Thymus (tissue), 14 donors: Measurements from ENCODE around the gene SBF1. TPM values are rescaled to one million over a fixed set of nuclear protein-coding genes. Genes with fewer than 3 reads are reported as not detected.

Experiments used
- DNase-seq, 9 donors: peaks; one replicate each; pipeline ENCODE4 v3.0.0-alpha.2; 2013; ENCODE audit warnings: low spot score in 9 of 9, low read depth in 6 of 9, missing footprints in 1 of 9
- H3K27ac ChIP-seq, 2 donors: one replicate each; pipeline ENCODE4 v1.5.1; 2013; ENCODE audit warnings: control low read depth in 1 of 2, low read depth in 1 of 2, low read length in 1 of 2, mild to moderate bottlenecking in 1 of 2, moderate library complexity in 1 of 2
- H3K27me3 ChIP-seq, 2 donors: one replicate each; pipeline ENCODE4 v1.5.1; 2013; ENCODE audit warnings: low read length in 1 of 2; ENCODE audit not compliant: control insufficient read depth in 2 of 2, insufficient read depth in 1 of 2
- H3K36me3 ChIP-seq, 2 donors: one replicate each; pipeline ENCODE4 v1.5.1; 2013; ENCODE audit warnings: low read length in 1 of 2, mild to moderate bottlenecking in 1 of 2, moderate library complexity in 1 of 2; ENCODE audit not compliant: control insufficient read depth in 2 of 2, insufficient read depth in 2 of 2
- H3K4me1 ChIP-seq, 2 donors: one replicate each; pipeline ENCODE4 v1.5.1; 2013; ENCODE audit warnings: low read length in 2 of 2; ENCODE audit not compliant: control insufficient read depth in 2 of 2, insufficient read depth in 2 of 2
- H3K4me3 ChIP-seq, 2 donors: one replicate each; pipeline ENCODE4 v1.5.1; 2013; ENCODE audit warnings: low read length in 2 of 2, control low read depth in 1 of 2, mild to moderate bottlenecking in 1 of 2
- H3K9me3 ChIP-seq, 2 donors: one replicate each; pipeline ENCODE4 v1.5.1; 2013; ENCODE audit warnings: low read length in 1 of 2, mild to moderate bottlenecking in 1 of 2; ENCODE audit not compliant: control insufficient read depth in 2 of 2, insufficient read depth in 1 of 2
- WGBS: extraction: QIAGEN DNeasy Blood & Tissue Kit; methylation state at CpG from one replicate; pipeline ENCODE4 v1.1.7; 2013; 5-methylcytosine and 5-hydroxymethylcytosine counted together
- long read RNA-seq, 10 donors: transcript quantifications; one replicate each; lab custom pipeline, GENCODE V29; 2026
- polyA plus RNA-seq: library from polyadenylated mRNA; stranded (reverse); fragments of 200-250 nt; gene quantifications from one replicate; pipeline ENCODE4 v1.2.3, GENCODE V29; 2013
- total RNA-seq: library from RNA; stranded (reverse); fragments of 120-200 nt; gene quantifications from one replicate; pipeline ENCODE4 v1.2.4, GENCODE V29; 2013
- donor health status: healthy.

Gene SBF1
- total RNA-seq (56.7 TPM), polyA plus RNA-seq (88.2 TPM)
- long read RNA-seq, donor 1, result 0 reads
- long read RNA-seq, donor 2, full-length matches to known transcripts, result 6 of 26 reads
- long read RNA-seq, donor 2, partial matches to known transcripts, result 20 of 26 reads
- long read RNA-seq, donor 2, other reads (novel, unspliced or antisense), result 0 of 26 reads
- long read RNA-seq, donor 3, full-length matches to known transcripts, result 4 of 31 reads
- long read RNA-seq, donor 3, partial matches to known transcripts, result 27 of 31 reads
- long read RNA-seq, donor 3, other reads (novel, unspliced or antisense), result 0 of 31 reads
- long read RNA-seq, donor 4, transcript SBF1-206 (2 exons, 446 nt), result major isoform, 5 of 11 reads
- long read RNA-seq, donor 4, partial matches to known transcripts, result 5 of 11 reads
- long read RNA-seq, donor 4, other reads (novel, unspliced or antisense), result 0 of 11 reads
- long read RNA-seq, donor 5, partial matches to known transcripts, result 14 of 17 reads
- long read RNA-seq, donor 5, other reads (novel, unspliced or antisense), result 0 of 17 reads
- long read RNA-seq, donor 6, partial matches to known transcripts, result 6 of 8 reads
- long read RNA-seq, donor 6, other reads (novel, unspliced or antisense), result 0 of 8 reads
- long read RNA-seq, donor 7, partial matches to known transcripts, result 0 of 2 reads
- long read RNA-seq, donor 7, other reads (novel, unspliced or antisense), result 0 of 2 reads
- long read RNA-seq, donor 8, partial matches to known transcripts, result 5 of 6 reads
- long read RNA-seq, donor 8, other reads (novel, unspliced or antisense), result 0 of 6 reads
- long read RNA-seq, donor 9, full-length matches to known transcripts, result 2 of 11 reads
- long read RNA-seq, donor 9, partial matches to known transcripts, result 0 of 11 reads
- long read RNA-seq, donor 9, other reads (novel, unspliced or antisense), result 9 of 11 reads
- long read RNA-seq, donor 10, partial matches to known transcripts, result 0 of 1 reads
- long read RNA-seq, donor 10, other reads (novel, unspliced or antisense), result 0 of 1 reads

- peaks cover 0 to 6% of the 10 kb centered on the region in 2 donors for H3K9me3 ChIP-seq
- peaks cover 40 to 49% of the 10 kb centered on the region in 2 donors for H3K4me1 ChIP-seq
- peak within 1 kb of the TSS; percentile 78 to 98 for H3K4me3 ChIP-seq
- 3% methylated on average over 97 of the region's 97 CpGs for WGBS
- peak; percentile 56 to 92 (median 80) for DNase-seq
- H3K36me3 ChIP-seq, result peaks cover 2 to 4% of the 10 kb centered on the region in 2 donors
- peak within 1 kb of the TSS; percentile 58 to 79 for H3K27ac ChIP-seq
- peaks cover 4 to 21% of the 10 kb centered on the region in 2 donors for H3K27me3 ChIP-seq
Measured at GRCh38 chr22:50474710-50475651, at the start of gene SBF1. Gene SBF1, minus strand, starts transcription at chr22:50475035. Its CDS starts 195 bp downstream, at chr22:50474840.

DNA sequence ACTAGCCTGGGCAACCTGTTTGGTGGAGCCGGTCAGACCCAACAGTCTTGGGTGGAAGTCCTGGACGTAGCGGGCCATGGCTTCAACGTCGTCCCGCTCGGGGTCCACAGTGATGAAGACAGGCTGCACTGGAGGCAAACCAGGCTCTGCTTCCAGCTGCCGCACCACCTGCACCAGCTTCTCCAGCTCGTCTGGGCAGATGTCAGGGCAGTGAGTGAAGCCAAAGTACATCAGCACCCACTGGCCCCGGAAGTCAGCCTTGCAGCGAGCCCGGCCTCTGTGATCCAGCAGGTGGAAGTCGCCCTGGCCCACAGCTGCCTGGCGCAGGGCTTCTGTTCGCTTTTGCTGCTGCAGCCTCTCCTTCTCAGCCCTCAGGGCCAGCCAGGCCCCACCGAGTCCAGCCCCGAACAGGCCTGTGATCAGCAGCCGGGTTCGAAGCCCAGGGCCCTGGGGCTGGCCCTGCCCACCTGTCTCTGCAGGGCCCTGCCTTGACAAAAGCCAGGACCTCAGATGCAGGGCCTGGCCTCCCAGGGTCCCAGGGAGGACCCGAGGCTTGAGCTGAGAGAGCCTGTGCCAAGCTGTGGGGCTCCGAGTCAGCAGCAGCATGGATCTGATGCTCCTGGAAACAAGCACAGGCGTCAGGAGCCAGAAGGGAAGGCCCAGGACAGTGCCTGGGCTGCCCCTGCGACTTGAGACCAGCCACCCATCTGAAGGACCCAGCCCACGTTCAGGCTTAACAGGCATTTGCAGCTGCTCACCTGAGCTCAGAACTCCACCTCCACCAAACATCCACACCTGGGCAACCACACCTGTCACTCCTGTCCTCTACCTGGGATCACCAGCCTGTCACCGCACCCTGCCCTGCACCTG is 49.2 kb upstream of the SBF1 start:
- Histone ChIP-seq H3K36me3 (peaks cover 45 to 47% of the 10 kb centered on the region in 2 donors), H3K27ac (no peak overlapping the region), H3K27me3 (peaks cover 15 to 27% of the 10 kb centered on the region in 2 donors), H3K9me3 (peaks cover 1 to 8% of the 10 kb centered on the region in 2 donors), H3K4me3 (peak overlapping the region; percentile 63 to 86), H3K4me1 (peaks cover 16 to 18% of the 10 kb centered on the region in 2 donors)
- DNase-seq, result no peak
- WGBS, result 92% methylated on average over 25 of the region's 25 CpGs

DNA sequence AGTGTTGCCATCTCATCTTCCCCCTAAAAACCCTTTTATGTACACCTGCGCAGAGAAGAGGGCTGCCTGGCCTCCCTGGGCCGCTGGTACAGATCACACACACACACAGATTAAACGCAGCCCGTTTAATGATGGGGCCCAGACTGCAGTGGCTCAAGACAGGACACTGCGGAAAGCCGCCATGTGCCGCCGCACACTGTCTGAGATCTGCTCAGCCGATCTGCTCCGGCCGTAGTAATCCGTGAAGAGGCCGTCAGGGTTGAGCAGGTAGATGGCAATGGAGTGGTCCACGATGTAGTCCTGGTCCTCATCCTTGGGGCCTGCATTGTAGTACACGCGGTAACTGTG is 48.6 kb upstream of the SBF1 start:
- H3K36me3 ChIP-seq, result peaks cover 51 to 53% of the 10 kb centered on the region in 2 donors
- DNase-seq, result no peak
- no peak overlapping the region for H3K27ac ChIP-seq
- 96% methylated on average over 16 of the region's 16 CpGs for WGBS
- peaks cover 16 to 18% of the 10 kb centered on the region in 2 donors for H3K4me1 ChIP-seq
- H3K27me3 ChIP-seq, result peaks cover 9 to 21% of the 10 kb centered on the region in 2 donors
- peaks cover 0 to 2% of the 10 kb centered on the region in 2 donors for H3K9me3 ChIP-seq
- no peak overlapping the region for H3K4me3 ChIP-seq

DNA sequence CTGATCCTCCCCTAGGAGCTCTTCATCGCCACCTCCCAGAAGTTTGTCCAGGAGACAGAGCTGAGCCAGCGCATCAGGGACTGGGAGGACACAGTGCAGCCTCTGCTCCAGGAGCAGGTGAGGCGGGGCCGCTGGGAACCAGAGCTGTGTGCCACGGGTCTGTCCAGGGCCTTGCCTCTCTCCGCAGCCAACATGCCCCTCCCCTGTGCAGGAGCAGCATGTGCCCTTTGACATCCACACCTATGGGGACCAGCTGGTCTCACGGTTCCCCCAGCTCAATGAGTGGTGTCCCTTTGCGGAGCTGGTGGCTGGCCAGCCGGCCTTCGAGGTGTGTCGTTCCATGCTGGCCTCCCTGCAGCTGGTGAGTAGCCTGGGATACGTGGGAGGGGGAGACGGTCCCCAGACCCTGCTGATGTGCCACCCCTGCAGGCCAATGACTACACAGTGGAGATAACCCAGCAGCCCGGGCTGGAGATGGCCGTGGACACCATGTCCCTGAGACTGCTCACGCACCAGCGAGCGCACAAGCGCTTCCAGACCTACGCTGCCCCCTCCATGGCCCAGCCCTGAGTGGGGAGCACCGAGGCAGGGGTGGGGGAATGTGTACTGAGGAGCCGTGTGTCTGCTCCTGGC is 48.1 kb upstream of the SBF1 start:
- Histone ChIP-seq H3K4me3 (no peak overlapping the region), H3K4me1 (peaks cover 16 to 18% of the 10 kb centered on the region in 2 donors), H3K36me3 (peaks cover 55 to 56% of the 10 kb centered on the region in 2 donors), H3K9me3 (no peaks in the 10 kb centered on the region), H3K27me3 (peaks cover 4 to 16% of the 10 kb centered on the region in 2 donors), H3K27ac (no peak overlapping the region)
- DNase-seq, result no peak
- WGBS, result 96% methylated on average over 22 of the region's 22 CpGs

- no peak for DNase-seq
- peaks cover 2 to 10% of the 10 kb centered on the region in 2 donors for H3K27me3 ChIP-seq
- 94% methylated on average over 15 of the region's 15 CpGs for WGBS
- H3K4me3 ChIP-seq, result no peak overlapping the region
- H3K36me3 ChIP-seq, result peaks cover 61% of the 10 kb centered on the region in 2 donors
- H3K27ac ChIP-seq, result no peak overlapping the region
- H3K9me3 ChIP-seq, result no peaks in the 10 kb centered on the region
- peaks cover 16 to 18% of the 10 kb centered on the region in 2 donors for H3K4me1 ChIP-seq
Measured at GRCh38 chr22:50522208-50522805, 47.5 kb upstream of the SBF1 start.

GRCh38 chr22:50521710-50522109 is 46.9 kb upstream of the SBF1 start:
- Histone ChIP-seq H3K27ac (no peak overlapping the region), H3K4me3 (no peak overlapping the region), H3K4me1 (peaks cover 13 to 15% of the 10 kb centered on the region in 2 donors), H3K36me3 (peaks cover 67% of the 10 kb centered on the region in 2 donors), H3K27me3 (peaks cover 0 to 4% of the 10 kb centered on the region in 2 donors), H3K9me3 (no peaks in the 10 kb centered on the region)
- 97% methylated on average over 10 of the region's 10 CpGs for WGBS
- no peak for DNase-seq

- Histone ChIP-seq H3K9me3 (no peaks in the 10 kb centered on the region), H3K27me3 (no peaks in the 10 kb centered on the region), H3K4me1 (peaks cover 10 to 12% of the 10 kb centered on the region in 2 donors), H3K4me3 (no peak overlapping the region), H3K27ac (no peak overlapping the region), H3K36me3 (peaks cover 75% of the 10 kb centered on the region in 2 donors)
- DNase-seq, result no peak
- WGBS, result 96% methylated on average over 13 of the region's 13 CpGs
Measured at GRCh38 chr22:50520826-50521453, 46.1 kb upstream of the SBF1 start.
